OCI-LY7 (cell line): ENCODE data around the gene UHRF2. TPM values are rescaled to one million over a fixed set of nuclear protein-coding genes. Genes with fewer than 3 reads are reported as not detected.

ENCODE experiments used
- BruUV-seq: library from RNA; stranded (reverse); fragments of 400-500 nt; replicated peaks from 2 replicates; lab custom pipeline; 2021; lab: Mats Ljungman, UMichigan
- CTCF ChIA-PET: fragments of 300-600 bp; sonication (Branson Sonifier 250); formaldehyde crosslinking; loops from one replicate; lab custom pipeline; 2022; ENCODE audit warnings: antibody characterized with exemption; ENCODE audit not compliant: unreplicated experiment; lab: Charles Lee
- POLR2A ChIA-PET: fragments of 300-600 bp; sonication (Branson Sonifier 250); formaldehyde crosslinking; loops from one replicate; lab custom pipeline; 2022; ENCODE audit warnings: antibody characterized with exemption; lab: Charles Lee
- DNase-seq: peaks from one replicate; pipeline ENCODE4 v3.0.0-alpha.2; 2015; ENCODE audit warnings: low spot score
- H2AFZ ChIP-seq: fragments of 200-600 bp; sonication (generic), shearing (Covaris generic); 2 replicates; pipeline ENCODE4 v1.6.1; 2014; ENCODE audit warnings: mild to moderate bottlenecking, antibody characterized with exemption, low read length, moderate library complexity
- H3K27ac ChIP-seq: fragments of 200-600 bp; sonication (generic); 2 replicates; pipeline ENCODE4 v1.5.1; 2014; ENCODE audit warnings: mixed run types, low read depth, mild to moderate bottlenecking, moderate library complexity, low read length, inconsistent platforms; ENCODE audit not compliant: poor library complexity, severe bottlenecking
- H3K36me3 ChIP-seq: fragments of 200-600 bp; sonication (generic); 2 replicates; pipeline ENCODE4 v1.6.1; 2014; ENCODE audit warnings: mild to moderate bottlenecking, antibody characterized with exemption, low read length, moderate library complexity, mixed read lengths; ENCODE audit not compliant: insufficient read depth
- H3K4me1 ChIP-seq: fragments of 200-600 bp; sonication (generic); 2 replicates; pipeline ENCODE4 v1.5.1; 2014; ENCODE audit warnings: mild to moderate bottlenecking, low read length; ENCODE audit not compliant: insufficient read depth, poor library complexity, severe bottlenecking
- H3K4me2 ChIP-seq: fragments of 200-600 bp; sonication (generic); 2 replicates; pipeline ENCODE4 v1.6.1; 2014; ENCODE audit warnings: mild to moderate bottlenecking, low read length
- H3K4me3 ChIP-seq: fragments of 200-600 bp; sonication (generic); 2 replicates; pipeline ENCODE4 v1.5.1; 2014; ENCODE audit warnings: mild to moderate bottlenecking, low read depth, low read length; ENCODE audit not compliant: poor library complexity, severe bottlenecking
- H3K79me2 ChIP-seq: fragments of 200-600 bp; sonication (generic); 2 replicates; pipeline ENCODE4 v1.6.1; 2016; ENCODE audit warnings: low read depth, mild to moderate bottlenecking, low read length, moderate library complexity, mixed read lengths; ENCODE audit not compliant: insufficient read depth
- H3K9me2 ChIP-seq: fragments of 200-600 bp; sonication (generic); 2 replicates; pipeline ENCODE4 v1.6.1; 2016; ENCODE audit warnings: mild to moderate bottlenecking, low read length, mixed read lengths; ENCODE audit not compliant: insufficient read depth
- H3K9me3 ChIP-seq: fragments of 200-600 bp; sonication (generic); 2 replicates; pipeline ENCODE4 v1.6.1; 2014; ENCODE audit warnings: mild to moderate bottlenecking, mixed run types, low read length, mixed read lengths
- H4K20me1 ChIP-seq: fragments of 200-600 bp; sonication (generic); 2 replicates; pipeline ENCODE4 v1.6.1; 2014; ENCODE audit warnings: mild to moderate bottlenecking, antibody characterized with exemption, low read length, moderate library complexity, mixed read lengths; ENCODE audit not compliant: insufficient read depth
- CTCF ChIP-seq: fragments of 200-600 bp; sonication (generic); conservative IDR thresholded peaks from 2 replicates; pipeline ENCODE4 v1.5.1; 2014; ENCODE audit warnings: mild to moderate bottlenecking, antibody characterized with exemption, low read length, moderate library complexity, mixed read lengths
- EZH2phosphoT487 ChIP-seq: fragments of 200-600 bp; sonication (generic); IDR thresholded peaks from 2 replicates; pipeline ENCODE4 v1.6.1; 2018; ENCODE audit warnings: low read depth, borderline replicate concordance, mild to moderate bottlenecking, mixed run types, antibody characterized with exemption, low read length, moderate library complexity, mixed read lengths
- intact Hi-C: fragments of 100-400 bp; cut with micrococcal nuclease; formaldehyde crosslinking; loops from one replicate; pipeline ENCODE4 v1.10.0; 2022; ENCODE audit not compliant: unreplicated experiment
- total RNA-seq, 2 experiments: library from RNA; depleted of rRNA in 1 of 2; stranded (reverse); fragments of >200 nt in 1 of 2; shearing (Covaris generic) in 1 of 2; gene quantifications; 2 replicates each; pipeline ENCODE4 v1.2.3, GENCODE V29; 2014 to 2022

UHRF2 gene
- total RNA-seq, 2 experiments from 2014 or later = 70.1 to 76.6 TPM

GRCh38 chr9:6418764-6419163 lies 5.8 kb downstream of the UHRF2 start:
- CTCF ChIA-PET = no interaction called here
- TF ChIP-seq EZH2phosphoT487 (no peak), CTCF (no peak)
- no TSS peak for BruUV-seq
- Histone ChIP-seq H4K20me1 (peaks cover 58% of the 10 kb centered on the region), H3K4me2 (peak overlapping the region; percentile 62; the same call in 1 of the 2 replicates), H3K9me3 (no peaks in the 10 kb centered on the region), H3K27ac (no peak overlapping the region), H3K36me3 (peaks cover 62% of the 10 kb centered on the region), H3K4me1 (peaks cover 31% of the 10 kb centered on the region), H3K79me2 (peaks cover 99% of the 10 kb centered on the region), H3K4me3 (no peak overlapping the region), H3K9me2 (no peaks in the 10 kb centered on the region), H2AFZ (no peak overlapping the region)
- intact Hi-C loops = loop anchor here (5.0 kb wide), 1 partner anchor 66 kb away; no protein-coding TSS in a partner anchor
- POLR2A ChIA-PET = interaction anchor here (0.9 to 1.0 kb wide), 2 partner anchors 13 to 77 kb away, joined by 3 read pairs; no protein-coding TSS in a partner anchor
- no peak for DNase-seq

GRCh38 chr9:6424940-6425339 lies 11.9 kb downstream of the UHRF2 start:
- ChIA-PET CTCF (no interaction called here), POLR2A (interaction anchor here (0.6 to 2.5 kb wide), 5 partner anchors 11 to 177 kb away, joined by 3 to 19 read pairs (median 5); partner anchors contain the start of gene UHRF2)
- Histone ChIP-seq H3K9me3 (no peaks in the 10 kb centered on the region), H3K9me2 (no peaks in the 10 kb centered on the region), H3K4me1 (peaks cover 32% of the 10 kb centered on the region), H3K4me2 (no peak overlapping the region), H4K20me1 (peaks cover 37% of the 10 kb centered on the region), H3K36me3 (peaks cover 68% of the 10 kb centered on the region), H3K4me3 (no peak overlapping the region), H2AFZ (no peak overlapping the region), H3K27ac (no peak overlapping the region), H3K79me2 (peaks cover 95% of the 10 kb centered on the region)
- no TSS peak for BruUV-seq
- DNase-seq = no peak
- intact Hi-C loops = no loop called here
- TF ChIP-seq EZH2phosphoT487 = no peak
- no peak for TF ChIP-seq CTCF

- H2AFZ ChIP-seq = no peak overlapping the region
- no peaks in the 10 kb centered on the region for H3K9me3 ChIP-seq
- ChIA-PET POLR2A (interaction anchor here (1.1 to 1.9 kb wide), 2 partner anchors 11 to 14 kb away, joined by 5 to 17 read pairs; partner anchors contain the start of gene UHRF2), CTCF (no interaction called here)
- H3K9me2 ChIP-seq = no peaks in the 10 kb centered on the region
- no peak for DNase-seq
- no peak overlapping the region for H3K4me3 ChIP-seq
- peaks cover 95% of the 10 kb centered on the region for H3K79me2 ChIP-seq
- no peak overlapping the region for H3K27ac ChIP-seq
- intact Hi-C loops = no loop called here
- no peak for TF ChIP-seq EZH2phosphoT487
- no peak for TF ChIP-seq CTCF
- H3K4me1 ChIP-seq = peaks cover 43% of the 10 kb centered on the region
- H3K4me2 ChIP-seq = no peak overlapping the region
- H4K20me1 ChIP-seq = peaks cover 40% of the 10 kb centered on the region
- no TSS peak for BruUV-seq
- peaks cover 66% of the 10 kb centered on the region for H3K36me3 ChIP-seq
Measured at GRCh38 chr9:6426117-6426516, 13.1 kb downstream of the UHRF2 start.
